H9 (cell line): Measurements from ENCODE around the gene PPP1R8. TPM values are rescaled to one million over a fixed set of nuclear protein-coding genes. Genes with fewer than 3 reads are reported as not detected.
A peak's percentile ranks its signal among the peaks of the same experiment; 100 is the strongest.
"Not testable (repeated sequence)": the region's sequence is repeated elsewhere in the genome, so short reads cannot be mapped to it uniquely, and the experiment has no call there.

Source experiments
- DNase-seq: peaks from one replicate; pipeline ENCODE4 v3.0.0-alpha.2; 2017
- H2AFZ ChIP-seq: one replicate; pipeline ENCODE4 v1.6.1; 2013; ENCODE audit warnings: mild to moderate bottlenecking, low read length, control low read depth, moderate library complexity
- H2AK5ac ChIP-seq: 2 replicates; pipeline ENCODE4 v1.6.1; 2013; ENCODE audit warnings: low read length, control low read depth, mixed read lengths; ENCODE audit not compliant: insufficient read length
- H2BK120ac ChIP-seq: one replicate; pipeline ENCODE4 v1.6.1; 2013; ENCODE audit warnings: low read depth, mild to moderate bottlenecking, low read length, control low read depth, inconsistent platforms; ENCODE audit not compliant: poor library complexity, severe bottlenecking
- H2BK12ac ChIP-seq: 2 replicates; pipeline ENCODE4 v1.6.1; 2013; ENCODE audit warnings: low read length, control low read depth, mixed read lengths, low read depth; ENCODE audit not compliant: insufficient read length
- H2BK15ac ChIP-seq: 2 replicates; pipeline ENCODE4 v1.6.1; 2013; ENCODE audit warnings: low read depth, low read length, control low read depth
- H2BK20ac ChIP-seq: one replicate; pipeline ENCODE4 v1.6.1; 2013; ENCODE audit warnings: low read depth, mild to moderate bottlenecking, low read length, control low read depth, inconsistent platforms; ENCODE audit not compliant: poor library complexity, severe bottlenecking
- H2BK5ac ChIP-seq: 2 replicates; pipeline ENCODE4 v1.6.1; 2013; ENCODE audit warnings: low read length, control low read depth, mixed read lengths; ENCODE audit not compliant: insufficient read length
- H3K14ac ChIP-seq: 2 replicates; pipeline ENCODE4 v1.6.1; 2013; ENCODE audit warnings: low read length, control low read depth; ENCODE audit not compliant: insufficient read depth
- H3K18ac ChIP-seq: 2 replicates; pipeline ENCODE4 v1.6.1; 2013; ENCODE audit warnings: low read depth, mild to moderate bottlenecking, mixed read lengths, low read length, control low read depth; ENCODE audit not compliant: insufficient read length
- H3K23ac ChIP-seq: 2 replicates; pipeline ENCODE4 v1.6.1; 2013; ENCODE audit warnings: low read length, control low read depth, mixed read lengths, low read depth; ENCODE audit not compliant: insufficient read length
- H3K23me2 ChIP-seq: 2 replicates; pipeline ENCODE4 v1.6.1; 2013; ENCODE audit warnings: low read depth, mild to moderate bottlenecking, mixed read lengths, low read length, control low read depth; ENCODE audit not compliant: insufficient read length, poor library complexity, severe bottlenecking
- H3K27ac ChIP-seq: 2 replicates; pipeline ENCODE4 v1.5.1; 2013; ENCODE audit warnings: low read length, control low read depth, mixed read lengths, low read depth; ENCODE audit not compliant: insufficient read length
- H3K27me3 ChIP-seq: 2 replicates; pipeline ENCODE4 v1.6.1; 2013; ENCODE audit warnings: low read length, control low read depth, inconsistent platforms; ENCODE audit not compliant: insufficient read depth
- H3K4ac ChIP-seq: 2 replicates; pipeline ENCODE4 v1.6.1; 2013; ENCODE audit warnings: low read depth, mild to moderate bottlenecking, control low read depth, inconsistent platforms, low read length, moderate library complexity
- H3K4me1 ChIP-seq: 2 replicates; pipeline ENCODE4 v1.6.1; 2013; ENCODE audit warnings: low read length, control low read depth, inconsistent platforms; ENCODE audit not compliant: insufficient read depth
- H3K4me2 ChIP-seq: 2 replicates; pipeline ENCODE4 v1.6.1; 2013; ENCODE audit warnings: low read length, control low read depth, mixed read lengths; ENCODE audit not compliant: insufficient read length, insufficient read depth
- H3K56ac ChIP-seq: 2 replicates; pipeline ENCODE4 v1.6.1; 2013; ENCODE audit warnings: low read depth, mild to moderate bottlenecking, mixed read lengths, low read length, control low read depth; ENCODE audit not compliant: insufficient read length
- H3K79me1 ChIP-seq: 2 replicates; pipeline ENCODE4 v1.6.1; 2013; ENCODE audit warnings: low read depth, mild to moderate bottlenecking, moderate library complexity, low read length, control low read depth, inconsistent platforms; ENCODE audit not compliant: insufficient read depth, poor library complexity, severe bottlenecking
- H3K79me2 ChIP-seq: 2 replicates; pipeline ENCODE4 v1.6.1; 2013; ENCODE audit warnings: low read length, control low read depth, inconsistent platforms; ENCODE audit not compliant: insufficient read depth
- H3K9ac ChIP-seq: 2 replicates; pipeline ENCODE4 v1.6.1; 2013; ENCODE audit warnings: low read length, control low read depth, mixed read lengths; ENCODE audit not compliant: insufficient read length; ENCODE audit errors: extremely low read depth
- H3K9me3 ChIP-seq: one replicate; pipeline ENCODE4 v1.6.1; 2013; ENCODE audit warnings: low read depth, low read length, inconsistent platforms; ENCODE audit not compliant: control insufficient read depth
- H3T11ph ChIP-seq: one replicate; pipeline ENCODE4 v1.6.1; 2013; ENCODE audit warnings: mild to moderate bottlenecking, low read length, control low read depth, inconsistent platforms
- H4K20me1 ChIP-seq: one replicate; pipeline ENCODE4 v1.6.1; 2013; ENCODE audit not compliant: control insufficient read depth, insufficient read length, insufficient read depth
- H4K5ac ChIP-seq: 2 replicates; pipeline ENCODE4 v1.6.1; 2013; ENCODE audit warnings: low read depth, mild to moderate bottlenecking, mixed read lengths, low read length, control low read depth; ENCODE audit not compliant: insufficient read length
- H4K8ac ChIP-seq: replicated peaks from 2 replicates; pipeline ENCODE4 v1.6.1; 2013; ENCODE audit warnings: low read length, control low read depth, mixed read lengths, low read depth; ENCODE audit not compliant: insufficient read length
- H4K91ac ChIP-seq: 2 replicates; pipeline ENCODE4 v1.6.1; 2013; ENCODE audit warnings: low read depth, mild to moderate bottlenecking, moderate library complexity, mixed read lengths, low read length, control low read depth; ENCODE audit not compliant: insufficient read length
- H3K27ac Mint-ChIP-seq, 3 experiments: 2 replicates in 2 of 3; 3 replicates in 1 of 3; pipeline ENCODE4 v1.8.0; 2020 to 2021; ENCODE audit warnings: mixed read lengths in 3 of 3, mild to moderate bottlenecking in 1 of 3, moderate library complexity in 1 of 3
- H3K27me3 Mint-ChIP-seq: 2 replicates; pipeline ENCODE4 v1.8.0; 2021; ENCODE audit warnings: low read depth, mild to moderate bottlenecking, moderate library complexity, mixed read lengths
- H3K36me3 Mint-ChIP-seq, 3 experiments: 2 replicates in 2 of 3; 3 replicates in 1 of 3; pipeline ENCODE4 v1.8.0; 2020 to 2021; ENCODE audit warnings: low read depth in 3 of 3, mixed read lengths in 3 of 3; ENCODE audit not compliant: insufficient read depth in 1 of 3
- H3K4me1 Mint-ChIP-seq, 2 experiments: 2 replicates each; pipeline ENCODE4 v1.8.0; 2020; ENCODE audit warnings: mixed read lengths in 2 of 2
- H3K4me3 Mint-ChIP-seq, 2 experiments: 2 replicates in 1 of 2; 3 replicates in 1 of 2; pipeline ENCODE4 v1.8.0; 2020 to 2021; ENCODE audit warnings: mild to moderate bottlenecking in 2 of 2, mixed read lengths in 2 of 2, moderate library complexity in 1 of 2
- H3K9me3 Mint-ChIP-seq, 2 experiments: 2 replicates in 1 of 2; 3 replicates in 1 of 2; pipeline ENCODE4 v1.8.0; 2020; ENCODE audit warnings: mild to moderate bottlenecking in 2 of 2, mixed read lengths in 2 of 2, moderate library complexity in 1 of 2
- WGBS: extraction: QIAGEN DNeasy Blood & Tissue Kit; methylation state at CpG from one replicate; pipeline ENCODE4 v1.1.7; 2013; ENCODE audit warnings: missing lambda C conversion rate, low lambda C conversion rate, mixed read lengths; ENCODE audit not compliant: insufficient read length; ENCODE audit errors: extremely low coverage; 5-methylcytosine and 5-hydroxymethylcytosine counted together
- total RNA-seq: library from RNA; stranded (reverse); gene quantifications from 2 replicates; pipeline ENCODE4 v1.2.1, GENCODE V29; 2021
- TF ChIP-seq, protein P1 (sequence below): fragments of 200-600 bp; sonication (generic); conservative IDR thresholded peaks from 3 replicates; pipeline ENCODE4 v1.8.0; 2021; ENCODE audit warnings: antibody characterized with exemption, mild to moderate bottlenecking

PPP1R8 gene
- total RNA-seq, 1 experiment from 2014 or later: 58.8 TPM

DNA sequence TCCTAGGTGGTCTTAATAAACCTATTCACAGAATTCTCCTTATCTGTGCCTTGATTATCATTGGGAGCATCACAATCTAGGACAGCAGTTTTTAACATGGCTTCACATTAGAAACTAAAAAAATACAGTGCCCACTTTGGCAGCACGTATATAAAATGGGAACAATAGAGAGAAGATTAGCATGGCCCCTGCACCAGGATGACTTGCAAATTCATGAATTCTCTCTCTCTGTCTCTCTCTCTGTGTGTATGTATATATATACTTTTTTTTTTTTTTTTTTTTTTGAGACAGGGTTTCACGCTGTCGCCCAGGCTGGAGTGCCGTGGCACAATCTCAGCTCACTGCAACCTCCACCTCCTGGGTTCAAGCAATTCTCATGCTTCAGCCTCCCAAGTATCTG is 6.2 kb upstream of the PPP1R8 start:
- Histone ChIP-seq H3K4me2 (no peak overlapping the region), H3K18ac (no peak overlapping the region), H3K4me1 (no peaks in the 10 kb centered on the region), H4K20me1 (no peaks in the 10 kb centered on the region), H3K14ac (no peak overlapping the region), H4K8ac (no peak overlapping the region), H3K79me2 (no peaks in the 10 kb centered on the region), H3K9ac (no peak overlapping the region), H3T11ph (no peak overlapping the region), H3K79me1 (no peaks in the 10 kb centered on the region), H2BK5ac (no peak overlapping the region), H4K91ac (no peak overlapping the region), H3K23me2 (no peaks in the 10 kb centered on the region), H2BK120ac (no peak overlapping the region), H3K56ac (no peak overlapping the region), H4K5ac (no peak overlapping the region), H3K23ac (no peak overlapping the region), H2AK5ac (no peak overlapping the region), H3K27me3 (no peaks in the 10 kb centered on the region), H2BK12ac (no peak overlapping the region), H2BK20ac (no peak overlapping the region), H3K4ac (no peak overlapping the region), H2AFZ (no peak overlapping the region), H3K27ac (no peak overlapping the region), H2BK15ac (no peak overlapping the region), H3K9me3 (no peaks in the 10 kb centered on the region)
- no peak for DNase-seq
- Mint-ChIP-seq H3K4me3 (no peak overlapping the region), H3K9me3 (no peaks in the 10 kb centered on the region), H3K36me3 (peaks cover 0 to 9% (median 2%) of the 10 kb centered on the region in 3 experiments; a peak in 3 of 7 replicates), H3K27ac (no peak overlapping the region), H3K27me3 (no peaks in the 10 kb centered on the region), H3K4me1 (no peaks in the 10 kb centered on the region; a peak in 1 of 4 replicates)
- TF ChIP-seq, protein P1, sequence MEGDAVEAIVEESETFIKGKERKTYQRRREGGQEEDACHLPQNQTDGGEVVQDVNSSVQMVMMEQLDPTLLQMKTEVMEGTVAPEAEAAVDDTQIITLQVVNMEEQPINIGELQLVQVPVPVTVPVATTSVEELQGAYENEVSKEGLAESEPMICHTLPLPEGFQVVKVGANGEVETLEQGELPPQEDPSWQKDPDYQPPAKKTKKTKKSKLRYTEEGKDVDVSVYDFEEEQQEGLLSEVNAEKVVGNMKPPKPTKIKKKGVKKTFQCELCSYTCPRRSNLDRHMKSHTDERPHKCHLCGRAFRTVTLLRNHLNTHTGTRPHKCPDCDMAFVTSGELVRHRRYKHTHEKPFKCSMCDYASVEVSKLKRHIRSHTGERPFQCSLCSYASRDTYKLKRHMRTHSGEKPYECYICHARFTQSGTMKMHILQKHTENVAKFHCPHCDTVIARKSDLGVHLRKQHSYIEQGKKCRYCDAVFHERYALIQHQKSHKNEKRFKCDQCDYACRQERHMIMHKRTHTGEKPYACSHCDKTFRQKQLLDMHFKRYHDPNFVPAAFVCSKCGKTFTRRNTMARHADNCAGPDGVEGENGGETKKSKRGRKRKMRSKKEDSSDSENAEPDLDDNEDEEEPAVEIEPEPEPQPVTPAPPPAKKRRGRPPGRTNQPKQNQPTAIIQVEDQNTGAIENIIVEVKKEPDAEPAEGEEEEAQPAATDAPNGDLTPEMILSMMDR: no peak
- WGBS: no CpG with 5 or more reads among the region's 4 CpGs

DNA sequence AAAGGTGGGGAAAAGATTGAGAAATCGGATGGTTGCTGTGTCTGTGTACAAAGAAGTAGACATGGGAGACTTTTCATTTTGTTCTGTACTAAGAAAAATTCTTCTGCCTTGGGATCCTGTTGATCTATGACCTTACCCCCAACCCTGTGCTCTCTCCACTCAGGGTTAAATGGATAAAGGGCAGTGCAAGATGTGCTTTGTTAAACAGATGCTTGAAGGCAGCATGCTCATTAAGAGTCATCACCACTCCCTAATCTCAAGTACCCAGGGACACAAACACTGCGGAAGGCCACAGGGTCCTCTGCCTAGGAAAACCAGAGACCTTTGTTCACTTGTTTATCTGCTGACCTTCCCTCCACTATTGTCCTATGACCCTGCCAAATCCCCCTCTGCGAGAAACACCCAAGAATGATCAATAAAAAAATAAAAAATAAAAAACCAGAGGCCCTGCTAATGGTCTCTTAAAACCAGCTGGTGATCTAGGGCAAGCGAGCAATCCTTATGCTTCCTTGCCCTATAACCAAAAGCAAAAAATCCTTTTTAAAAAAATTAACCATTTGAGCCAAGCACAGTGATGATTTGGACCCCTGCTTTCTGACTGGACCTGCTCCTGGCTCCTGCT is 1.1 kb upstream of the PPP1R8 start:
- not testable (repeated sequence) for H3K18ac ChIP-seq, H3K27ac Mint-ChIP-seq, H2AFZ ChIP-seq, H2BK5ac ChIP-seq, H4K5ac ChIP-seq, H3K27me3 ChIP-seq, DNase-seq, H2BK15ac ChIP-seq, H3K9ac ChIP-seq, H3K23me2 ChIP-seq, H3K4ac ChIP-seq, H3K27me3 Mint-ChIP-seq, H2AK5ac ChIP-seq, H4K20me1 ChIP-seq, H2BK12ac ChIP-seq, H3K4me1 ChIP-seq, H3K79me1 ChIP-seq, H3K27ac ChIP-seq, H2BK120ac ChIP-seq, H3K9me3 Mint-ChIP-seq, H2BK20ac ChIP-seq, H3K14ac ChIP-seq, H3T11ph ChIP-seq, H3K9me3 ChIP-seq, H4K8ac ChIP-seq, H4K91ac ChIP-seq, H3K23ac ChIP-seq, H3K56ac ChIP-seq
- Histone ChIP-seq H3K4me2 (peak overlapping the region; percentile 97), H3K79me2 (peaks cover 20% of the 10 kb centered on the region)
- Mint-ChIP-seq H3K36me3 (peaks cover 8 to 18% (median 15%) of the 10 kb centered on the region in 3 experiments; a peak in 6 of 7 replicates), H3K4me1 (peaks cover 11 to 14% of the 10 kb centered on the region in 2 experiments), H3K4me3 (peak overlapping the region; percentile 94 to 95; a peak in 4 of 5 replicates)
- WGBS: no CpG with 5 or more reads among the region's 4 CpGs
